ENCODE results near the gene RGS11.

Gene RGS11

DNA sequence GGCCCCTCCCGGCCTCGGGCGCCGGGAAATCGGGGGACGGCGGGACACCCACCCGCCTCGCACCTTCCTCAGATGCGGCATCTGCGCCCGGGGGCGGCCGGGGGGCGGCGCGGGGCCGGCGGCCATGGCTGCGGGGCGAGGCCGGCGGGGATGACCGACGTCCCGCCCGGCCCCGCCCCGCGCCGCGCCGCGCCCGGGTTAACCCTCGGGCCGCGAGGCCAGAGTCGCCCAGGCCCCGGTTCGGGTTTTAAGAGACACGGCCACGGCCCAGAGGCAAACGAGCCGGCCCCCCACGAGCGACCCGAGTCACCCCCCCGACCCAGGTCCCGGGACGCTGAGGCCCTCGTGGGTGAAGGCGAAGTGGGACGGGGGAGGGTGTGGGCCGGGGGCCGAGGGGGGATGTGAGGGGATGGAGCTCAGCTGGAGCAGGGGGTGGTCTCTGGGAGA lies at the start of gene RGS11:
RGS11 (minus strand) TSS at position 159 of the 447 bp plus-strand sequence; CDS start at position 126, 33 bp downstream.
- Histone ChIP-seq H3K36me3 (ENCODE audit: control insufficient read depth, insufficient read depth, low read length) (no peaks in the 10 kb centered on the region), H3K4me3 (ENCODE audit: low read length) (peak within 1 kb of the TSS; percentile 73), H3K4me1 (ENCODE audit: control insufficient read depth, insufficient read depth, low read length) (no peaks in the 10 kb centered on the region), H3K27me3 (ENCODE audit: control insufficient read depth, insufficient read depth, low read length) (no peaks in the 10 kb centered on the region), H3K9ac (ENCODE audit: low read length) (no peak within 1 kb of the TSS), H3K27ac (ENCODE audit: low read depth, low read length) (no peak within 1 kb of the TSS)

GRCh38 chr16:324451-325334 lies 48.9 kb upstream of the RGS11 start:
- no peak overlapping the region for H3K4me3 ChIP-seq (ENCODE audit: low read length)
- no peaks in the 10 kb centered on the region for H3K27me3 ChIP-seq (ENCODE audit: control insufficient read depth, insufficient read depth, low read length)
- H3K4me1 ChIP-seq (ENCODE audit: control insufficient read depth, insufficient read depth, low read length): no peaks in the 10 kb centered on the region
- no peaks in the 10 kb centered on the region for H3K36me3 ChIP-seq (ENCODE audit: control insufficient read depth, insufficient read depth, low read length)
- no peak overlapping the region for H3K9ac ChIP-seq (ENCODE audit: low read length)
- no peak overlapping the region for H3K27ac ChIP-seq (ENCODE audit: low read depth, low read length)

GRCh38 chr16:324201-324450 lies 48.4 kb upstream of the RGS11 start:
- no peak overlapping the region for H3K9ac ChIP-seq (ENCODE audit: low read length)
- no peaks in the 10 kb centered on the region for H3K27me3 ChIP-seq (ENCODE audit: control insufficient read depth, insufficient read depth, low read length)
- peaks cover 2% of the 10 kb centered on the region for H3K36me3 ChIP-seq (ENCODE audit: control insufficient read depth, insufficient read depth, low read length)
- H3K4me3 ChIP-seq (ENCODE audit: low read length): no peak overlapping the region
- H3K27ac ChIP-seq (ENCODE audit: low read depth, low read length): no peak overlapping the region
- no peaks in the 10 kb centered on the region for H3K4me1 ChIP-seq (ENCODE audit: control insufficient read depth, insufficient read depth, low read length)

DNA sequence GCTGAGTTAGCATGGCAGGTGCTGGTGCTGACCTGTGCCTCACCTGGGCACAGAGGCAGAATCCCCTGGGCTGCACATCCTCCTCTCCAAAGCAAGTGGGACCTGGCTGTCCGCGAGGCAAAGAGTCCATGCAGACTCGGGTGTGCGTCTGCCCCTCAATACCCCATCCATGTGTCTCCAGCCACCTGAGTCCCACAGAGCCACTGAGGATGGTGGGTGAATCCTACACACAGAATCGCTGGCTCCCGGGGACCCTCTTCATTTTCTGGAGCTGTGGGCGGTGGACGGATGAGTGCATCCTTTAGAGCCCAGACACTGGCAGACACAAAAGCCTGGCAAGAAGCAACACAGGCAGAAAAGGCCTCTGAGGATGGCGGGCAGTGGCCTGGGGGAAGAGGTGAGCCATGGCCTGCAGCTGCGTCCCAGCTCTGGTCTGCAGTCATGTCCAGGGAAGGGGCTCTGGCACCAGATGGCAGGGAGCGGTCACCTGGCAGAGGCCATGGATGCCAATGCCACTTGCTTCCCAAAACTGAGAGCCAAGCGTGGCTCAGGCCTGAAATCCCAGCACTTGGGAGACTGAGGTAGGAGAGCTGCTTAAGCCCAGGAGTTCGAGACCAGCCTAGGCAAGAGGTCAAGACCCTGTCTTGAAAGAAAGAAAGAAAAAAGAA lies 46.9 kb upstream of the RGS11 start:
- Histone ChIP-seq H3K4me3 (ENCODE audit: low read length) (no peak overlapping the region), H3K27ac (ENCODE audit: low read depth, low read length) (no peak overlapping the region), H3K27me3 (ENCODE audit: control insufficient read depth, insufficient read depth, low read length) (no peaks in the 10 kb centered on the region), H3K36me3 (ENCODE audit: control insufficient read depth, insufficient read depth, low read length) (peaks cover 13% of the 10 kb centered on the region), H3K4me1 (ENCODE audit: control insufficient read depth, insufficient read depth, low read length) (no peaks in the 10 kb centered on the region), H3K9ac (ENCODE audit: low read length) (no peak overlapping the region)

DNA sequence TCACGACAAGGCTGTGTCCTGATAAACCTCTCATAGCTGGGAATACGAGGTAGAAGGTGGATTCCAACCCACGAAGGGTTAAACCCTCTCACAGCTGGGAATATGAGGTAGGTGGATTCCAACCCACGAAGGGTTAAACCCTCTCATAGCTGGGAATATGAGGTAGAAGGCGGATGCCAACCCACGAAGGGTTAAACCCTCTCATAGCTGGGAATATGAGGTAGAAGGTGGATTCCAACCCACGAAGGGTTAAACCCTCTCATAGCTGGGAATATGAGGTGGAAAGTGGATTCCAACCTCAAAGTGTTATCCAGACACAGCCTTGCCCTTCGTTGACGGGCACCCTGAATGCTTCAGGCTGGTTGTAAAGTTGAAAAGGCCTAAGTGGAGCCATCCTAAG lies 45.8 kb upstream of the RGS11 start:
- H3K4me3 ChIP-seq (ENCODE audit: low read length): no peak overlapping the region
- H3K36me3 ChIP-seq (ENCODE audit: control insufficient read depth, insufficient read depth, low read length): peaks cover 13% of the 10 kb centered on the region
- H3K4me1 ChIP-seq (ENCODE audit: control insufficient read depth, insufficient read depth, low read length): no peaks in the 10 kb centered on the region
- H3K27me3 ChIP-seq (ENCODE audit: control insufficient read depth, insufficient read depth, low read length): no peaks in the 10 kb centered on the region
- H3K9ac ChIP-seq (ENCODE audit: low read length): no peak overlapping the region
- H3K27ac ChIP-seq (ENCODE audit: low read depth, low read length): no peak overlapping the region

DNA sequence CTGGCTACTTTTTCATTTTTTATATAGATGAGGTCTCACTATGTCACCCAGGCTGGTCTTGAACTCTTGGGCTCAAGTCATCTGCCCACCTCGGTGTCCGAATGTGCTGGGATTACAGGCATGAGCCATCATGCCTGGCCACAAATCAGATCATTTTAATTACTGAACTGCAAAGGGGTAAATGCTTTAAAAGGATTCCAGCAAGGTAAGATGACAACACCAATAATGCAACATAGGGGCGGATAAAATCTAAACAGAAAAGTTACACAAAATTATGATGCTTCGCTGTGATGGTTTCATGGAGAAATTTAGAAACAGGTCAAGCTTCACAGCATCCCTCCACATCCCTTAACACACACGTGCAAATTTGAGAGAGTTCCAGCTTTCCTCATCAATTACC lies 44.5 kb upstream of the RGS11 start:
- Histone ChIP-seq H3K27me3 (ENCODE audit: control insufficient read depth, insufficient read depth, low read length) (no peaks in the 10 kb centered on the region), H3K4me3 (ENCODE audit: low read length) (no peak overlapping the region), H3K27ac (ENCODE audit: low read depth, low read length) (no peak overlapping the region), H3K36me3 (ENCODE audit: control insufficient read depth, insufficient read depth, low read length) (peaks cover 13% of the 10 kb centered on the region), H3K4me1 (ENCODE audit: control insufficient read depth, insufficient read depth, low read length) (no peaks in the 10 kb centered on the region), H3K9ac (ENCODE audit: low read length) (no peak overlapping the region)

GRCh38 chr16:318628-319027 lies 42.9 kb upstream of the RGS11 start:
- no peaks in the 10 kb centered on the region for H3K27me3 ChIP-seq (ENCODE audit: control insufficient read depth, insufficient read depth, low read length)
- no peak overlapping the region for H3K9ac ChIP-seq (ENCODE audit: low read length)
- H3K27ac ChIP-seq (ENCODE audit: low read depth, low read length): no peak overlapping the region
- H3K4me3 ChIP-seq (ENCODE audit: low read length): no peak overlapping the region
- no peaks in the 10 kb centered on the region for H3K4me1 ChIP-seq (ENCODE audit: control insufficient read depth, insufficient read depth, low read length)
- H3K36me3 ChIP-seq (ENCODE audit: control insufficient read depth, insufficient read depth, low read length): peaks cover 15% of the 10 kb centered on the region

- Histone ChIP-seq H3K9ac (ENCODE audit: low read length) (no peak overlapping the region), H3K4me3 (ENCODE audit: low read length) (no peak overlapping the region), H3K27me3 (ENCODE audit: control insufficient read depth, insufficient read depth, low read length) (no peaks in the 10 kb centered on the region), H3K36me3 (ENCODE audit: control insufficient read depth, insufficient read depth, low read length) (peaks cover 22% of the 10 kb centered on the region), H3K4me1 (ENCODE audit: control insufficient read depth, insufficient read depth, low read length) (no peaks in the 10 kb centered on the region), H3K27ac (ENCODE audit: low read depth, low read length) (no peak overlapping the region)
Observed at GRCh38 chr16:317583-317982, 41.8 kb upstream of the RGS11 start.

DNA sequence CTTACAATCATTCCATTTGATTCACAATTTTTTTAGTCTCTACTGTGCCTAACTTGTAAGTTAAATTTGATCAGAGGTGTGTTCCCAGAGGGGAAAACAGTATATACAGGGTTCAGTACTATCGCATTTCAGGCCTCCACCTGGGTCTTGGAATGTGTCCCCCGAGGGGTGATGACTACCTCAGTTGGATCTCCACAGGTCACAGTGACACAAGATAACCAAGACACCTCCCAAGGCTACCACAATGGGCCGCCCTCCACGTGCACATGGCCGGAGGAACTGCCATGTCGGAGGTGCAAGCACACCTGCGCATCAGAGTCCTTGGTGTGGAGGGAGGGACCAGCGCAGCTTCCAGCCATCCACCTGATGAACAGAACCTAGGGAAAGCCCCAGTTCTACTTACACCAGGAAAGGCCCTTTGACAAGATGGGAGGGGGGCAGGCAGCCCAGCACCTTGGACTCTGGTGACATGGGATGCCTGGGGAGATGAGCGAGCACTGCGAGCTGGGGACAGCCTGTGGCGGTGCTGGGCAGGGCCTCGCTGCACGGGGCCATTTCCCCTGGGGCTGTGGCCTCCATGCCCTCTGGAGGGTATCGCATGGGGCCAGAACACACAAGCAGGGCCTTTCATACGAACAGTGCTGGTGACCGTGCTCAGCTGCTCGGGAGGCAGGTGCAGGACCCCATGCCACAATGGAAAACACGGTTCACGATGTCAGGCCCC lies 41.2 kb upstream of the RGS11 start:
- Histone ChIP-seq H3K27ac (ENCODE audit: low read depth, low read length) (no peak overlapping the region), H3K36me3 (ENCODE audit: control insufficient read depth, insufficient read depth, low read length) (peaks cover 22% of the 10 kb centered on the region), H3K4me1 (ENCODE audit: control insufficient read depth, insufficient read depth, low read length) (no peaks in the 10 kb centered on the region), H3K4me3 (ENCODE audit: low read length) (no peak overlapping the region), H3K27me3 (ENCODE audit: control insufficient read depth, insufficient read depth, low read length) (no peaks in the 10 kb centered on the region), H3K9ac (ENCODE audit: low read length) (no peak overlapping the region)

GRCh38 chr16:314795-315299 lies 39.1 kb upstream of the RGS11 start:
- H3K4me1 ChIP-seq (ENCODE audit: control insufficient read depth, insufficient read depth, low read length): no peaks in the 10 kb centered on the region
- peaks cover 22% of the 10 kb centered on the region for H3K36me3 ChIP-seq (ENCODE audit: control insufficient read depth, insufficient read depth, low read length)
- H3K9ac ChIP-seq (ENCODE audit: low read length): no peak overlapping the region
- no peak overlapping the region for H3K4me3 ChIP-seq (ENCODE audit: low read length)
- H3K27ac ChIP-seq (ENCODE audit: low read depth, low read length): no peak overlapping the region
- H3K27me3 ChIP-seq (ENCODE audit: control insufficient read depth, insufficient read depth, low read length): no peaks in the 10 kb centered on the region

DNA sequence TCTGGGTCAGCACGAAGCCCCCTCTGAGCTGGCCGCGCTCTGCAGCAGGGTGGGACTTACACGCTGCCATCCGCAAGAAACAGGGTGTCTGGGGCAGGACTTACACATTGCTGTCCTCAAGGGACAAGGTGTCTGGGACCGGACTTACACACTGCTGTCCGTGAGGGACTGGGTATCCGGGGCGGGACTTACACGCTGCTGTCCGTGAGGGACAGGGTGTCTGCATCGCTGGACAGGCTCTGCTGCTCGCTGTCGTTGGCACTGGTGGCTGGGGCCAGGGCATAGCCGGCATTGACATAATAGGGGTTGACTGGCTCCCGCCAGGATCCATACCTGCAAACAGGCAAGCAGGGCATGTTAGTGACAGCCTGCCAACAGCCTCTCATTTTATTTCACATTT lies 38.6 kb upstream of the RGS11 start:
- Histone ChIP-seq H3K4me3 (ENCODE audit: low read length) (no peak overlapping the region), H3K36me3 (ENCODE audit: control insufficient read depth, insufficient read depth, low read length) (peaks cover 22% of the 10 kb centered on the region), H3K4me1 (ENCODE audit: control insufficient read depth, insufficient read depth, low read length) (no peaks in the 10 kb centered on the region), H3K9ac (ENCODE audit: low read length) (no peak overlapping the region), H3K27me3 (ENCODE audit: control insufficient read depth, insufficient read depth, low read length) (no peaks in the 10 kb centered on the region), H3K27ac (ENCODE audit: low read depth, low read length) (no peak overlapping the region)

GRCh38 chr16:311725-312124 lies 36.0 kb upstream of the RGS11 start:
- Histone ChIP-seq H3K27ac (ENCODE audit: low read depth, low read length) (no peak overlapping the region), H3K4me1 (ENCODE audit: control insufficient read depth, insufficient read depth, low read length) (no peaks in the 10 kb centered on the region), H3K4me3 (ENCODE audit: low read length) (no peak overlapping the region), H3K27me3 (ENCODE audit: control insufficient read depth, insufficient read depth, low read length) (no peaks in the 10 kb centered on the region), H3K9ac (ENCODE audit: low read length) (no peak overlapping the region), H3K36me3 (ENCODE audit: control insufficient read depth, insufficient read depth, low read length) (peaks cover 18% of the 10 kb centered on the region)

All from rectal smooth muscle tissue (tissue), 1 donor.